Osteoblast (primary cell): ENCODE results near the gene TSPAN15. TPM values are rescaled to one million over a fixed set of nuclear protein-coding genes. Genes with fewer than 3 reads are reported as not detected.

Experiments
- DNase-seq: peaks from one replicate; pipeline ENCODE4 v3.0.0; 2011; ENCODE audit warnings: low spot score, mixed read lengths; ENCODE audit not compliant: insufficient read length; ENCODE audit errors: missing footprints
- H2AFZ ChIP-seq: 2 replicates; pipeline ENCODE4 v1.6.0; 2011; ENCODE audit warnings: mild to moderate bottlenecking, low read length
- H3K27ac ChIP-seq: 2 replicates; pipeline ENCODE4 v1.5.1; 2011; ENCODE audit warnings: mild to moderate bottlenecking, low read depth, low read length, moderate library complexity
- H3K27me3 ChIP-seq: 2 replicates; pipeline ENCODE4 v1.6.0; 2012; ENCODE audit warnings: mild to moderate bottlenecking, control low read depth, inconsistent platforms, low read length, moderate library complexity; ENCODE audit not compliant: insufficient read depth
- H3K36me3 ChIP-seq: 2 replicates; pipeline ENCODE4 v1.5.1; 2011; ENCODE audit warnings: mild to moderate bottlenecking, low read length, control low read depth, moderate library complexity; ENCODE audit not compliant: insufficient read depth
- H3K4me1 ChIP-seq: 2 replicates; pipeline ENCODE4 v1.5.1; 2011; ENCODE audit warnings: mild to moderate bottlenecking, low read length, control low read depth, moderate library complexity; ENCODE audit not compliant: insufficient read depth
- H3K4me2 ChIP-seq: 2 replicates; pipeline ENCODE4 v1.6.0; 2011; ENCODE audit warnings: mild to moderate bottlenecking, low read length; ENCODE audit not compliant: insufficient read depth
- H3K4me3 ChIP-seq: fragments of 200-600 bp; sonication (generic); 3 replicates; pipeline ENCODE4 v1.5.1; 2012; ENCODE audit warnings: mild to moderate bottlenecking, low read length, inconsistent platforms; ENCODE audit not compliant: insufficient read depth
- H3K79me2 ChIP-seq: 2 replicates; pipeline ENCODE4 v1.6.0; 2012; ENCODE audit warnings: mild to moderate bottlenecking, low read length, control low read depth, inconsistent platforms; ENCODE audit not compliant: insufficient read depth
- H3K9me3 ChIP-seq: 2 replicates; pipeline ENCODE4 v1.5.1; 2011; ENCODE audit warnings: low read depth, low read length, control low read depth
- H4K20me1 ChIP-seq: 2 replicates; pipeline ENCODE4 v1.6.0; 2012; ENCODE audit warnings: mild to moderate bottlenecking, low read length, control low read depth; ENCODE audit not compliant: insufficient read depth
- total RNA-seq: library from RNA; depleted of rRNA; stranded (reverse); fragments of >200 nt; gene quantifications from 2 replicates; pipeline ENCODE4 v1.2.3, GENCODE V29; 2012
- TF ChIP-seq, protein P1 (sequence below): IDR thresholded peaks from 2 replicates; pipeline ENCODE4 v1.5.1; 2011; ENCODE audit warnings: mild to moderate bottlenecking, low read depth, low read length, moderate library complexity; ENCODE audit errors: extremely low read depth

Gene TSPAN15
- total RNA-seq, 1 donor: 0.72 TPM

DNA sequence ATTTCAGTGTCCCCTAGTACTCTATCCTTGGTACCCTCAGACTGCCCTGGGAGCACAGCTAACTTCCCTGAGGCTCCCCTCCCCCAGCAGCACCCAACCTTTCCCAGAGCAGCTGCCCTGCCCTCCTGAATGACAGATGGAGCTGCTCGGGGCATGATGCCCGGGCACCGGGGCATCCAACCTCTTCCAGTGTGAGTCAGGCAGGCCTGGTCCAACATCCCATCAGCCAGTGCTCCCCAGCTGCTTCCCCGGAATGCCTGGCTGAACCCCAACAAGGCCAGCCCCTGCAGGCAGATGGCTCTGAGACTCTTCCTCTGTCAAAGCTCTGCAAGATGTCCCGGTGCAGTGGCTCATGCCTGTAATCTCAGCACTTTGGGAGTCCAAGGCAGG is 11.9 kb upstream of the TSPAN15 start:
- no peaks in the 10 kb centered on the region for H3K36me3 ChIP-seq

DNA sequence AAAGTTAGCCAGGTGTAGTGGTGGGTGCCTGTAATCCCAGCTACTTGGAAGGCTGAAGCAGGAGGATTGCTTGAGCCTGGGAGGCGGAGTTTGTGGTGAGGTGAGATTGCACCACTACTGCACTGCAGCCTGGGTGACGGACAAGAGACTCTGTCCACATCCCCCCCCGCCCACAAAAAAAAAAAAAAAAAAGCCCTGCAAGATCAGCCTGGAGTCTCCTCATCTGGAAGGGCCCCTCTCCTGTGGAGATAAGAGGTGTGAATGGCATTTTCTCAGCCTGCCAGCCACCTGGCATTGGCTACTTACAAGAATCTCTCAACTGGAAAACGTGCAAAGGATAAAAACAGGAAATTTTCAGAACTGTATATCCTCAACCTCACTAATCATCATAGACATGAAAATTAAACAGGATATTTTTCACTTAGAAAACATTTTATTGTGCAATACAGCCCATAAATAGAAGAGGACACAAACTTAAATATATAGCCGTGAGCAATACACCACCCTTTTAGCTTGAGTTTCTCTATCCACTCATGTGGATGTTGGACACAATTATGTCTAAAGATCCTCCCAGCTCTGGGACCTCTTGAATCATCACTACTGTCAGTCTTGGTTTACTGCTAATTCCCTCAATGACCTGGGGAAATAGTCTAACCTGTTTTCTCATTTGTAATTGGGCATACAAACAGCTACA is 11.3 kb upstream of the TSPAN15 start:
- no peaks in the 10 kb centered on the region for H3K79me2 ChIP-seq
- H3K9me3 ChIP-seq: no peaks in the 10 kb centered on the region
- no peaks in the 10 kb centered on the region for H4K20me1 ChIP-seq
- H3K4me3 ChIP-seq: no peak overlapping the region
- no peak overlapping the region for H2AFZ ChIP-seq
- H3K4me2 ChIP-seq: peak overlapping the region; percentile 30
- H3K4me1 ChIP-seq: peaks cover 29% of the 10 kb centered on the region
- H3K27me3 ChIP-seq: no peaks in the 10 kb centered on the region
- no peaks in the 10 kb centered on the region for H3K36me3 ChIP-seq
- TF ChIP-seq, protein P1, sequence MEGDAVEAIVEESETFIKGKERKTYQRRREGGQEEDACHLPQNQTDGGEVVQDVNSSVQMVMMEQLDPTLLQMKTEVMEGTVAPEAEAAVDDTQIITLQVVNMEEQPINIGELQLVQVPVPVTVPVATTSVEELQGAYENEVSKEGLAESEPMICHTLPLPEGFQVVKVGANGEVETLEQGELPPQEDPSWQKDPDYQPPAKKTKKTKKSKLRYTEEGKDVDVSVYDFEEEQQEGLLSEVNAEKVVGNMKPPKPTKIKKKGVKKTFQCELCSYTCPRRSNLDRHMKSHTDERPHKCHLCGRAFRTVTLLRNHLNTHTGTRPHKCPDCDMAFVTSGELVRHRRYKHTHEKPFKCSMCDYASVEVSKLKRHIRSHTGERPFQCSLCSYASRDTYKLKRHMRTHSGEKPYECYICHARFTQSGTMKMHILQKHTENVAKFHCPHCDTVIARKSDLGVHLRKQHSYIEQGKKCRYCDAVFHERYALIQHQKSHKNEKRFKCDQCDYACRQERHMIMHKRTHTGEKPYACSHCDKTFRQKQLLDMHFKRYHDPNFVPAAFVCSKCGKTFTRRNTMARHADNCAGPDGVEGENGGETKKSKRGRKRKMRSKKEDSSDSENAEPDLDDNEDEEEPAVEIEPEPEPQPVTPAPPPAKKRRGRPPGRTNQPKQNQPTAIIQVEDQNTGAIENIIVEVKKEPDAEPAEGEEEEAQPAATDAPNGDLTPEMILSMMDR: no peak
- H3K27ac ChIP-seq: no peak overlapping the region
- DNase-seq: no peak

More for the DNA sequence above, 11.9 kb upstream of the TSPAN15 start:
- TF ChIP-seq, protein P1: no peak
- Histone ChIP-seq H4K20me1 (no peaks in the 10 kb centered on the region), H3K4me1 (peaks cover 28% of the 10 kb centered on the region), H3K9me3 (no peaks in the 10 kb centered on the region), H3K4me3 (no peak overlapping the region), H3K27me3 (no peaks in the 10 kb centered on the region), H2AFZ (no peak overlapping the region), H3K27ac (no peak overlapping the region), H3K4me2 (no peak overlapping the region), H3K79me2 (no peaks in the 10 kb centered on the region)
- no peak for DNase-seq

DNA sequence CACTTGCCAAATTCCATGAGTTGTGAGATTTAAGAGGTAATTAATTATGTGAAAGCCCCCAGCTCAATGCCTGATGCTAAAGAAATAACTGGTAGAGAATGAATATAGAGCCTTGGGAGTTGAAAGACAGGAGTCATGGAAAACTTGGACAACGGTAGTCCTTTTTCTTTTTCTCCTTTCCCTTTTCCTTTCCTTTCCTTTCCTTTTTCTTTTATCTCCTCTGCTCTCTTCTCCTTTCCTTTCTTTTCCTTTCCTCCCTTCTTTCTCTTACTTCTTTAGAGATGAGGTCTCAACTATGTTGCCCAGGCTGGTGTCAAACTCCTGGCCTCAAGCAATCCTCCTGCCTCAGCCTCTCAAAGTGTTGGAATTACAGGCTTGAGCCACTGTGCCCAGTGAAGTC is 7.9 kb upstream of the TSPAN15 start:
- H3K4me1 ChIP-seq: peaks cover 47% of the 10 kb centered on the region
- H3K4me3 ChIP-seq: no peak overlapping the region
- no peaks in the 10 kb centered on the region for H3K79me2 ChIP-seq
- no peaks in the 10 kb centered on the region for H3K36me3 ChIP-seq
- H3K27me3 ChIP-seq: no peaks in the 10 kb centered on the region
- no peak overlapping the region for H3K4me2 ChIP-seq
- TF ChIP-seq, protein P1: no peak
- H2AFZ ChIP-seq: no peak overlapping the region
- H3K27ac ChIP-seq: no peak overlapping the region
- H3K9me3 ChIP-seq: no peaks in the 10 kb centered on the region
- no peaks in the 10 kb centered on the region for H4K20me1 ChIP-seq
- DNase-seq: no peak

DNA sequence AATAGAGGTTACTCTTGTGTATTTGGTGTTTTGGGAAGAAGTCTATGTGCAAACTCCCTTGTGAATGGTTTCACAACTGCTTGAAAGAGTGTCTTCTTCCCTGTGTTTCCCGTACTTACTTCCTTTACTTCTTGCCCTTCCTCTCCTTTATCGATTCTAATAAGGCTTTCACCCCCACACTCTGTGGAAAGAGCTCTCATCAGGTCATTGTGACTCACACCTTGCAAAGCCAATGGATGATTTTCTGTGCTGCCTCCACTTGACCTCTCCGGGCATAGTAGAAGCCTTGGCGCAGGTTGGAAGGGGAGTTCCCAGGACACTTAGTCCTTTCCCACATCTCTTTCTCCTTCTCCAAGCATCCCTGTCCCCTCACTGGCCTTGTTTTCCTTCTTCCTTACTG is 6.2 kb upstream of the TSPAN15 start:
- TF ChIP-seq, protein P1: no peak
- H3K27me3 ChIP-seq: no peaks in the 10 kb centered on the region
- H3K9me3 ChIP-seq: no peaks in the 10 kb centered on the region
- H3K36me3 ChIP-seq: no peaks in the 10 kb centered on the region
- no peak overlapping the region for H3K27ac ChIP-seq
- H3K4me3 ChIP-seq: no peak overlapping the region
- no peak overlapping the region for H2AFZ ChIP-seq
- H3K79me2 ChIP-seq: no peaks in the 10 kb centered on the region
- H3K4me1 ChIP-seq: peaks cover 33% of the 10 kb centered on the region
- no peaks in the 10 kb centered on the region for H4K20me1 ChIP-seq
- DNase-seq: no peak
- H3K4me2 ChIP-seq: no peak overlapping the region
